ENCODE measurements around the gene ASTN1.

The ASTN1 gene

DNA sequence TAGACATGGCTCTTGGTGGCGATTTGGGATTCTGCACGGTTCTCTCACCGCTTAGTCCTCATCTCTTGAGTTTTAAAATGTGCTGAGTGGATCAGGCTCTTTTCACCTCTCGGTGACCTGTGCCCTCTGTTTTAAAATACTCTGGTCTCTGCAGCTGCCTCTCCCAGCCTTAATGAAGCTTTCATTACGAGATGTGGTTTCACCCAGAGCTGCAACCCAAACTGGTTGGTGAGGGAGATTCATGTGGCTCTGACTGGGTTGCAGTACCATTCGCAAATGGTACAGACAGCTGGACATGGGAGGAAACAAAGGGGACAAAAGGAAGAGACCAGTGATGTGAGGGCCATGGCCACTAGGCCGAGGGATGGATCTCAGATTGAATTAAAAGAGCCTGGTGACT, 258.9 kb downstream of the ASTN1 start:
- no peak for DNase-seq

GRCh38 chr1:176904057-176904751, 260.3 kb downstream of the ASTN1 start:
- DNase-seq: no peak

DNA sequence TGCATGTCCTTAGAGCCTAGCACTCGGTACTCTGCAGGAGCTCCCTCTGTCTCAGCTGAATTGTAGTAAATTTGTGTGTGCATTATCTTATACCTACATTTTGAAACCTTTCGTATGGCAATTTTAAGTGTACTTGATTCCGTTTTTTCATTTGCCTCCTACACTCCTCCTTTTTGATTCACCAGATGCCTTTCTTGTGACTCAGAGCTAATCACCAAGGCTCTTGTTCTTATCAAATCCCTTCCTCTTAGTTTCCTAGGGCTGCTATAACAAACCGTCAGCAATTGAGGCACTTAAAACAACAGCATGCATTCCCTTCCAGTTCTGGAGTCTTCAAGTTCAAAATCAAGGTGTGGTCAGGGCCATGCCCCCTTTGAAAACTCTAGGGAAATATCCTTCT, 261.0 kb downstream of the ASTN1 start:
- DNase-seq: no peak

DNA sequence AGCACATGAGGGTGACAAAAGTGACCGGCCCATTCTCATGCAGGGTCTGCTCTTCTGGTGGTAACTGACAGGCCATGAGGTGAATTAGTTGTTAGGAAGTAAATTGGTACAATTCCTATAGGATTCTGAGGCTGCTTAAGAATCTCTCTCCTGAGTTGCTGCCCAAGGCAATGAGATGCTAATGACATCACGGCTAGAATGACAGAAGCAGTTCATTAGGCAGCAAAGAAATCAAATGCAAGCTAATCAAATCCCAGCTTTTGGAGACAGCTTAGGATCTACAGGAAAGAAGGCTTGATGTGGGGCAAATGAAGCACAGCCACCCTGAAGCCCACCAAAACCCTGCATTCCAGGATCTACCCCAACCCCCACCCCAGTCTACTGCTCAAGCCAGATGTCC, 265.2 kb downstream of the ASTN1 start:
- no peak for DNase-seq

DNA sequence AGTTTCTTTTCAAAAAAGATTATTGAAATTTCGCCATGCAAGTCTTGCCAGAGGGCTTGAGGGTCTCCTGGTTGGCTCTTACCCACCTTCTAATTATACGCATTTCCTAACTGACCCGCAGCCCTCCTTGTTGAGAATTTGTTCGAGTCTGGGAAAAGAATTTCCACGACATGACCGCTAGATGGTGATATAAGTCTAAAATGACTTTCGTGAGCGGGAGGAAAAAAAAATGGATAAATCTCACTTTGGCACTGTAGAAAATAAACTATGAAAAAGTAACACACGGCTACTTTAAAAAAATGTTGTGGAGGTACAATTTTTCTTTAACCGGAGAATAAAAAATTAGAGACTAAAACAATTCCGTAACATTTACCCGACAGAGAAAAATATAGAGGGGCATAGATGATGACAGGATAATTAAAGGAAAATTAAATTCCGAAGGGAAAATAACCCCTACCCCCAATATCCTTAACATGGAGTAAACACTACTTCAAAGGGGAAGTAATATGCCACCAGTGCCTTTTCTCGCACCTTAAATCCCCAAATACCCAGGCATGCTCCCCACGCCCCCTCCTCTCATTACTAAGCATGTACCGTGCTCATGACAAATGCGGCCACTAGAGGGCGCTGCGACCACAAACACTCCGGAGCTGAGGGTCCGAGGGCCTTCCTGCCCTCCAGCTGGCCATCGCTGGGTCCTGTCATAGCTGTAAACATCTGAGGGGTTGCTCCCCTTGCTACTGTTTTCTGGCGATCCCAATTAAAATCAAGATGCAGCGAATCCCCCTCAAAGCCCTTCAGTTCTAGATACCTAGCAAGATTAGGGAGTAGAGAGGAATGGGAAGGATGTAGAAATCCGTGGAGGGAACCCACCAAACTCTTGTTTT, 266.9 kb downstream of the ASTN1 start:
- DNase-seq: peak; percentile 52

DNA sequence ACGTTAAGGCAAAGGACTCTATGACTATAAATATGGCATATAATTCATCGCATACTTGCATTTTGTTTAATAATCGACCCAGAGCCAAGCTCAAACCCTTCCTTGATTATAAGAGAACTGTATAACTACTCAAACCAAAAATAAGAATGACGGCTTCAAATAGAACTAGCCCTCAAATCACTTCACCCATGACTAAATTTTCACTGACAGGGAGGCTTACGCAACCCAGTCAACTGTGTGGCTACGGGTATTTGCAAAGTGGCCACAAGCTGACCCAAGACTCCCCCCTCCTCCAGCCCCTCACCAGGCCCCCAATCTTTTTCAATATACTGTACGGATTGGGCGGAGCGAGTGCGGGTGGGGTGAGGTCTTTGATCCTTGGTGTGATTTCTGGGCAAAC, 268.3 kb downstream of the ASTN1 start:
- DNase-seq: peak; percentile 6

- DNase-seq: no peak
These were observed 270.1 kb downstream of the ASTN1 start for GRCh38 chr1:176894450-176894849.

DNA sequence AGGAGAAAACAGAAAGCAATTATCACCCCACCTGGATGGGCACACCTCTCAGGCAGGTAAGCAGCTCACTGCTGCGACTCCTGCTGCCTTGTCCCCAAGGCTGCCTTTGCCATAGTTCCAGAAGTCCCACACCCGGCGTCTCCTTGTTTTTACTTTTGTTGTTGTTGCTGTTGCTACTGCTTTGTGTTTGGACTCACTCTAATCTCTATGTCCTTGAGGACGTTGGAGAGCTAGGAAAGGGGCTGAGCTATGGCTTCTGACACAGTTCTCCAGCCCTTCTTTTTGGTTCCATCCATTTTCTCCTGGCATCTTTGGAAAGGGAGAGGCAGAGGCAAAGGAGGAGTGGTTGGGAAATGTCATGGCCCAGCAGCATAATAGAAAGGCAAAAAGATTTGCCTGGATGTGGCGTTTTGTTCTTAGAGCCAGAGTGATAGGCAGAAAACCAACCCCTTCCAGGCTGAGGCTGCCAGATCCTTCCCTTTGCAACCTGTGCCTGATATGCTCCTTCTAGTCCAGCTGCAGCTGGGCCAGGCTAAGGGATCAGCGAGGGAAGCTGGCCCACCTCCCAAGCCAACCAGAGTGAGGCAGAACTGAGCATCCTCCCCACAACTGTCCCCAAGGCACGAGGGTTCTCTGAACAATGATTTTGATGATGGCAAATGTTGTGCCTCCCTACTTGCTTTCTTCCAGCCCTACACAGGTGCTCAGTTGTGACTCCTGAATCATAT, 270.7 kb downstream of the ASTN1 start:
- DNase-seq: no peak

DNA sequence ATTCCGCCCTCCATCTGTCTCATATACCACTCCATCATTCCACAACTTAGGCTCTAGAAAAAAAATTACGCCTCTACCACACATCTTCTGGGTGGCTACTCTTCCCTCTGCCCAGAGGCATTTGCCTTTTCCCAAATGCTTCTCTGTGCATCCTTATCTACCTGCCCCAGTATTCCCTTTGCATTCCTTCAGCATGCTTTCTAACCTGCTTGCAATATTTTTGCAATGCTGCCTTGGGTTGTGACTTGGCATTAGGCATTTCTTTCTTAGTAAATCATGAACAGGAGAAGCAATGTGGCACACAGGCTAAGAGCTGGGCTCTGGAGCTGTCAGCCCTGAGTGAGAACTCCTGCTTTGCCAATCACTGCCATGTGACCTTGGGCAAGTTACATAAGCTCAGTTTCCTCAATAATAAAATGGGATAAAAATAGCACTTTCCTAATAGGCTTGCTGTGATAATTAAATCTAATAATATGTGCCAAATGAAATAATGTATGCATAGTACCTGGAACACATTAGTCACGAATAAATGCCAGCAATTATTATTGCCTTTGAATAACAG, 276.0 kb downstream of the ASTN1 start:
- DNase-seq: no peak

- no peak for DNase-seq
These were observed 278.8 kb downstream of the ASTN1 start for GRCh38 chr1:176885751-176886150.

DNA sequence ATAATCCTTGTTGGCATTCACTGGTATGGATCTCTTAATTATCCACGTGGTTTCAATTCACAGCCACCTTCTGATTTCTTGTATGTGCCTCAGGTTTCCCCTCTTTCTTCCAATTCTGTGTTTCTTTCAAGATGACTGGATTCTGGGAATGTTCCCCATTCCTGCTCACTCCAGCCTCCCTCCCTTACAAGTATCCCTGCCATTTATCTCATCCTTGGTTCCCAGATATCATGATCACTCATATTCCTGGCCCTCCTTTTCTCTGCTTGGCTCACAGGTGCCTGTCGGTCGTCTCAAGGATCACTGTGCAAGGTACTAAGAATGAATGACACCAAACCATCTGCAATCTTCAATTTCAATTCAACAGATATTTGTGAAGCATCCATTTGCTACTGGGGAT, 279.2 kb downstream of the ASTN1 start:
- DNase-seq: no peak

DNA sequence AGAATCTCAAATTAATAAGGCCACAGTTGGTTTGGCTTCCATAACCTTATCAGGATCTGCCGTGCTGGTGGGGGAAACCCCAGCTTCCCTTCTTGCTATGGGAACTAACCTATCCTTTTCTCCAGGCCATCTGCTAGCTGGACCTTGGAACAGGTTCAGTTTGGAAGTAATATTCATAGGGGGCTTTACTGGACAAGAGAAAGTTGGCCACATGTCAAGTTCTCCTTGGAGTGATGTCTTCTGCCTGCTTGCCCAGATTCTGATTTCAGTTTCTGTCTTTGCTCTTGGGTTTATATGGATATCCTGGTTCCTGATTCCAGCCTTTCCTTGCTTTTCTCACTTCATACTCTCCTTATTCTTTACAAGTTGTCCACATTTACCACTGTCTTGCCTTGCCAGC, 279.6 kb downstream of the ASTN1 start:
- no peak for DNase-seq

GRCh38 chr1:176884286-176884685, 280.2 kb downstream of the ASTN1 start:
- DNase-seq: no peak

DNA sequence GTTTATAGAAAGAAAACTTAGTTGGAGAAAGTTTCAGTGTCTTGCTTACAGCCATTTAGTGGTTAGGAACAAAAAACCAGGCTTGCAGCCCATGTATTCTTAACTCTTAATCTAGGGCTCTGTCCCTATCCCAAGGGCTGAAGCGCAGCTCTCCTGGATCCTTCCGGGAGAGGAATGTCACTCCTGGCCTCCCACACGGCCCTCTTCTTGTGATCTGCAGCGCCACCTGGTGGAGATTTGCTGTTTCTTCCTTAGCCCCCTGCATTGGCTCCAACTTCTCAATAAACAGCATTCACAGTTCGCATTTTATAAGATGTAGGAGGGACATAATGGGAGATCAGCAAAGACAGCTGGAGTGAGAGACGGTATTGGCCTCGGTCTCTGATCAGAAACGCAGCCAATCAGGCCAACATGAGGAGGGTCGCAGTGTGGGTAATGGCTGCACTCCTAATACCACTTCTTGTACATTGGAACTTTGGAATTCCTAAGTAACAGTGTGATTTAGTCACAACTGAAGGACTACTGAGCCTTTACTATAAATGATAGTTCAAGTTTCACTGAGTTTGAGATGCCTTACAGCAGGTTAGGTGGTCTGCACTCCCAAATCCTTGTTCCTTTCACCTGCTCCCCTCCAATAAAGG, 283.4 kb downstream of the ASTN1 start:
- DNase-seq: no peak

GRCh38 chr1:176879784-176880620, 284.5 kb downstream of the ASTN1 start:
- DNase-seq: no peak

DNA sequence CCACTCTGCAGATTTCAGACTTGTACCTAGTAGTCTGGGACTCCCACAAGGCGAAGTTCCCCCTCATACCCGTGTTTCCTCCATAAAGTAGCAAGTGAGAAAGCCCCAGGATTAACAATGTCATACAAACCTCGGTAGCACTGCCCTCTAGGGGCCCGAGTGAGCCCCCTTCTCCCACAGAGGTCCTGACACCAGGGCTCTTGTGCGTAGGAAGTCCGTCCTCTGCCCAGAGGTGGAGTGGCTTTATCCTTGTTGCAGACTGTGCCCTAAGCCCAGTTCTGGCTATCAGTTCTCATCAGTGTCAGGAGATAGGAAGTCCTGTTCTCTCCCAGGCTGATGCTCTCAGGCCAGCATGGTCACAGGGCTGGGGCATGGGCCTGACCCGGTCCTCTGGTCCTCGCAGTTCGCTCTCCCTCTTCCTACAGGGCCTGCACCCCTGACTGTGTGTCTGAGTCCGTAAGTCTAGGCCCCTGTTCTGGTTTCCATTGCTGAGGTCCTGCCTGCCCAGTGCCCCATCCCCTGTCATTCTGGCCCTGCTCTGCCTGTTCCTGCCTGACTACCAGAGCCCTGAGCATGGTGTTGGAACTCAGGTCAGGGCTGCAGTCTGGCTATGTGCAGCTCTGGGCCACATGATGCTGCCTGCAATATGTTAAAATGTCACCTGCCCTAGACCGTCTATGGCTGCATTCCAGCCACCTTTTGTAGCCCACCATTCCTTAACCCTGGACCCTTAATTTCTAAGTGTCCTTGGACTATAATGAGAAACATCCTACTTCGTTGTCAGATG, 285.6 kb downstream of the ASTN1 start:
- peak; percentile 10 for DNase-seq

DNA sequence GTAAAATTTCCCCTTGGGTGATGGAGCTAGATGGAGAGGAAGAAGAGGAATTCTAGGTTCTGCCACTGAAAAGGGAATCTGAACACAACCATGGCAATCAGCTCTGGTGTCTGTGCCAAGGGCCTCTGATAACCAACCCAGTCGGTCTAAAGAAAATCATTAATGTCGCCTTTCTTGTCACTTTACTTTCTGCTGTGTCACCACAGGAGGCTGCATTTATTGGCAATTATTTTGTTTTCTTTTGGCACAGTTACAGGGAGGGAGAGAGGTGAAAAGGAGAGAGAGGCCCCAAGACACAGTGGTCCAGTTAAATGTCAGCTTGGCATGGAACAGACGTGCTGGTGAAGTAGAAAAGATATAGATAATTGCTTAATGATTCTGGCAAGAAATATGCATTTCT, 287.0 kb downstream of the ASTN1 start:
- no peak for DNase-seq

- no peak for DNase-seq
These were observed 287.5 kb downstream of the ASTN1 start for GRCh38 chr1:176876966-176877515.

- no peak for DNase-seq
These were observed 294.9 kb downstream of the ASTN1 start for GRCh38 chr1:176869577-176869976.

- DNase-seq: no peak
These were observed 298.3 kb downstream of the ASTN1 start for GRCh38 chr1:176866011-176866714.

Data from MV-4-11 (cell line).